IMR-90 (cell line): ENCODE results near the gene SDHB.

ENCODE experiments used
- BHLHE40 ChIP-seq: fragments of 150-350 bp; IDR thresholded peaks from 2 replicates; pipeline ENCODE4 v1.6.1; 2016; ENCODE audit warnings: mild to moderate bottlenecking, low read depth, low read length
- CEBPB ChIP-seq: IDR thresholded peaks from 2 replicates; pipeline ENCODE4 v1.6.1; 2012; ENCODE audit warnings: low read depth, low read length, improper control_type of control experiment
- CHD1 ChIP-seq: IDR thresholded peaks from 2 replicates; pipeline ENCODE4 v1.6.1; 2012; ENCODE audit warnings: low read depth, low read length, improper control_type of control experiment
- CTCF ChIP-seq: conservative IDR thresholded peaks from 2 replicates; pipeline ENCODE4 v1.5.1; 2012; ENCODE audit warnings: mild to moderate bottlenecking, low read depth, low read length, improper control_type of control experiment
- ELK1 ChIP-seq: fragments of 150-350 bp; IDR thresholded peaks from 2 replicates; pipeline ENCODE4 v1.6.1; 2016; ENCODE audit warnings: low read depth, mild to moderate bottlenecking, low read length, moderate library complexity, borderline replicate concordance
- FOS ChIP-seq: fragments of 150-350 bp; IDR thresholded peaks from 2 replicates; pipeline ENCODE4 v1.6.1; 2016; ENCODE audit warnings: low read depth, low read length
- MAFK ChIP-seq: IDR thresholded peaks from 2 replicates; pipeline ENCODE4 v1.6.1; 2012; ENCODE audit warnings: low read depth, low read length, improper control_type of control experiment
- MAZ ChIP-seq: IDR thresholded peaks from 2 replicates; pipeline ENCODE4 v1.6.1; 2012; ENCODE audit warnings: low read depth, mild to moderate bottlenecking, low read length, improper control_type of control experiment, moderate library complexity, borderline replicate concordance
- MXI1 ChIP-seq: IDR thresholded peaks from 2 replicates; pipeline ENCODE4 v1.6.1; 2012; ENCODE audit warnings: low read depth, mild to moderate bottlenecking, low read length, moderate library complexity, borderline replicate concordance
- POLR2A ChIP-seq: IDR thresholded peaks from 2 replicates; pipeline ENCODE4 v1.6.1; 2012; ENCODE audit warnings: mild to moderate bottlenecking, low read depth, low read length
- RAD21 ChIP-seq: IDR thresholded peaks from 2 replicates; pipeline ENCODE4 v1.6.1; 2012; ENCODE audit warnings: low read length, improper control_type of control experiment
- RFX5 ChIP-seq: IDR thresholded peaks from 2 replicates; pipeline ENCODE4 v1.8.0; 2012; ENCODE audit warnings: low read depth, mild to moderate bottlenecking, low read length, moderate library complexity
- SMC3 ChIP-seq: fragments of 150-350 bp; IDR thresholded peaks from 2 replicates; pipeline ENCODE4 v1.6.1; 2016; ENCODE audit warnings: low read depth, mild to moderate bottlenecking, antibody characterized with exemption, low read length, moderate library complexity
- TF ChIP-seq, protein P1 (sequence below): fragments of 150-350 bp; IDR thresholded peaks from 2 replicates; pipeline ENCODE4 v1.6.1; 2017; ENCODE audit warnings: mild to moderate bottlenecking, antibody characterized with exemption, low read length, low read depth

DNA sequence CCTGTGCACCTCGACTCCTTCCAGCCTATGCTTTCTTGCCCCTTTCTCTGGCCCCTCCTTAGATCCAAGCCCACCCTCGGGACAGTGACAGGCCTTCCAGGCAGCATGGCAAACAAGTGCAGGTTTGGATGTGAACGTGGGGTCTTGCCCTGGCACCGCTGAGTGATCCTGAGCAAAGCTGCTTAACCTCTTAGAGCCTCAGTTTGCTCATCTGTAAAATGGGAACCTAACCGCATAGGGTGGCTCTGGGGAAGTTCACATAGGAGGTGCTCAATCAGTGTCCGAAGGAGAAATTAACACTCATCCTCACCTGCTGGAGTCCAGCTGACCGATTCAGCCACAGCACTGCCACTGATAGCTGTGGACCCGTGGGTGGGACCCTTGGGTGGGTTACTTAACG lies 80.6 kb downstream of the SDHB start:
- TF ChIP-seq CTCF (no peak), ELK1 (no peak), POLR2A (no peak), SMC3 (no peak), MXI1 (no peak), BHLHE40 (no peak), RFX5 (no peak), RAD21 (no peak), CEBPB (no peak), FOS (no peak), MAFK (no peak), MAZ (no peak), CHD1 (no peak)
- TF ChIP-seq, protein P1, sequence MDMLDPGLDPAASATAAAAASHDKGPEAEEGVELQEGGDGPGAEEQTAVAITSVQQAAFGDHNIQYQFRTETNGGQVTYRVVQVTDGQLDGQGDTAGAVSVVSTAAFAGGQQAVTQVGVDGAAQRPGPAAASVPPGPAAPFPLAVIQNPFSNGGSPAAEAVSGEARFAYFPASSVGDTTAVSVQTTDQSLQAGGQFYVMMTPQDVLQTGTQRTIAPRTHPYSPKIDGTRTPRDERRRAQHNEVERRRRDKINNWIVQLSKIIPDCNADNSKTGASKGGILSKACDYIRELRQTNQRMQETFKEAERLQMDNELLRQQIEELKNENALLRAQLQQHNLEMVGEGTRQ = no peak
